ENCODE data around the gene SLC7A1. TPM values are rescaled to one million over a fixed set of nuclear protein-coding genes. Genes with fewer than 3 reads are reported as not detected.

Gene SLC7A1
- total RNA-seq, 2 experiments from 2014 or later, result 62.8 to 68.2 TPM

DNA sequence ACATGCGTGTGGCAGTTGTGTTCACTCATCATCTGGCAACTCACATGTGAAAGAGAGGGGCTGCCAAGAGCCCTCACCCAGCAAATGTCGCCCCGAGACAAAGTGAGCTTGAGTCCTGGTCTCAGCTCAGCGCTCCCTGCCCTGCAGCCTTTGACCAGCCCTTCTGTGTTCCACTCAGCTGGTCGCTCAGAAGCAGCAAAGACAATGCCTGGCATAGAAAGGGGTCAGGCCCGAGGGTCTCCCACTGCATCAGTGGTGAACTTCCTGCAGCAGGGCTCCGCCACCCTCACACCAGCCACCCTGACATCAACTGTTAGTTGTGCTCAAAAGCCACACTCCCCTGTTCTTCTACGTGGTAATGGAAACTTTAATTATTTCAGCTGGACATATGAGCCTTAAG lies 68.0 kb downstream of the SLC7A1 start:
- Mint-ChIP-seq H3K27ac (no peak overlapping the region), H3K27me3 (no peaks in the 10 kb centered on the region), H3K9me3 (no peaks in the 10 kb centered on the region), H3K36me3 (peaks cover 5% of the 10 kb centered on the region), H3K4me1 (no peaks in the 10 kb centered on the region), H3K4me3 (no peak overlapping the region)
- DNase-seq (no peak), ATAC-seq (ENCODE audit: low read depth) (no peak)
- POLR2A ChIA-PET, result no interaction called here

DNA sequence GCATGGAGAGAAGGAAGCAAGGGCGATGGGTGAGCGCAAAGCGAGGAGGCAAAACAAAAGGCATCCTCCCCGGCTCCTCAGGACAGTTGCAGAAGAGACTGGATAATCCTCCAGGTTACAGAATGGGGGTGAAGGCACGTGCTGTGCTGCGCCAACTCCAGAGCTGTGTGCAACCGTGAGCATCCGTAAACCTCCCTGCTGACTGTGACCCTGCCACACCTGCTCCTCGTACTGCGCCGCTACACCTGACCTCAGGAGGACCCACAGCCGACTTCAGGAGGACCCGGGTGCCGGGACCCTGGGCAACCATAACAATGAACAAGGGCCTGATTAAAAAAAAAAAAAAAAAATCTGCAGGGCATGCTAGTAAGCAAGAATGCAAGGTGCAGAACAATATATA lies 68.7 kb downstream of the SLC7A1 start:
- DNase-seq, result no peak
- no peaks in the 10 kb centered on the region for H3K27me3 Mint-ChIP-seq
- no peaks in the 10 kb centered on the region for H3K4me1 Mint-ChIP-seq
- H3K27ac Mint-ChIP-seq, result no peak overlapping the region
- POLR2A ChIA-PET, result no interaction called here
- H3K9me3 Mint-ChIP-seq, result no peaks in the 10 kb centered on the region
- H3K4me3 Mint-ChIP-seq, result no peak overlapping the region
- H3K36me3 Mint-ChIP-seq, result peaks cover 8% of the 10 kb centered on the region
- no peak for ATAC-seq (ENCODE audit: low read depth)

DNA sequence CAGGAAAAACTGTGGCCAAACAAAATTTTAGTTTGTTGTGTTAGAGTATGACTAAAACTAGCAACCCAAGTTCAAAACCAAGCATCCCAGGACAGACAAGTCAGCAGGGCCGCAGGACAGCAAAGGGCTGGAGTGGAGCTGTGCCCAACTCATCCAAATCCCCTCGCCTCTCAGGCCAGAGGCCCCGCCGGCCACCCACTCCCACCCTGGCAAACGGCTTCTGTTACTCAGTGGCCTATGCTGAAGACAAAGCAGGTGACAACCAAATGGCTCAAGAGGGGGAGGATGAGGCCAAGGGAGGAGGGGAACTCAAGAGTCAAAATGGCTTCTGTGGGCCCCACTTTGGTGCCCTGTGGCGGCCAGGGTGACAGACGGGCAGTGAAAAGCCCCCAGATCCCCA lies 69.7 kb downstream of the SLC7A1 start:
- Mint-ChIP-seq H3K4me3 (no peak overlapping the region), H3K36me3 (peaks cover 8% of the 10 kb centered on the region), H3K4me1 (no peaks in the 10 kb centered on the region), H3K27me3 (no peaks in the 10 kb centered on the region), H3K9me3 (no peaks in the 10 kb centered on the region), H3K27ac (no peak overlapping the region)
- ATAC-seq (ENCODE audit: low read depth) (no peak), DNase-seq (no peak)
- POLR2A ChIA-PET, result no interaction called here

DNA sequence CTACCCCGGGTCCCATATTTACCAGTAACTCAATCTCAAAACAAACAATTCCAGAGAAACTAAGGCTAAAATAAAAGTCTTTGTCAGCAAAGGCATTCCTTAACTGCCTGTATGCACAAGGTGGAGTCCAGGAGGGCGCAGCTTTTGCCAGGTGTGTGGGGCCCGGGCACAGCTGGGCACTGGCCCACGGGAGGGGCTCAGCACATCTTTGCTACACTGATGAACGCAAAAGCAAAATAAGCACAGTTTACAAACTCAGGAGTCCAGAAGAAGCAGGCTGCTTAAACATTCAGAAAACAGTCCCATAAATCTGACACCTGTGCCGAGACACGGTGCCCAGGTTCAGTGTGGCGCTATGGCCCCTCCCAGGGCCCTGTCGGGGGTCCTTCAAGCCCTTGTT lies 70.8 kb downstream of the SLC7A1 start:
- DNase-seq (no peak), ATAC-seq (ENCODE audit: low read depth) (no peak)
- Mint-ChIP-seq H3K36me3 (peaks cover 12% of the 10 kb centered on the region), H3K4me3 (no peak overlapping the region), H3K27ac (no peak overlapping the region), H3K27me3 (no peaks in the 10 kb centered on the region), H3K9me3 (no peaks in the 10 kb centered on the region), H3K4me1 (no peaks in the 10 kb centered on the region)
- POLR2A ChIA-PET, result no interaction called here

DNA sequence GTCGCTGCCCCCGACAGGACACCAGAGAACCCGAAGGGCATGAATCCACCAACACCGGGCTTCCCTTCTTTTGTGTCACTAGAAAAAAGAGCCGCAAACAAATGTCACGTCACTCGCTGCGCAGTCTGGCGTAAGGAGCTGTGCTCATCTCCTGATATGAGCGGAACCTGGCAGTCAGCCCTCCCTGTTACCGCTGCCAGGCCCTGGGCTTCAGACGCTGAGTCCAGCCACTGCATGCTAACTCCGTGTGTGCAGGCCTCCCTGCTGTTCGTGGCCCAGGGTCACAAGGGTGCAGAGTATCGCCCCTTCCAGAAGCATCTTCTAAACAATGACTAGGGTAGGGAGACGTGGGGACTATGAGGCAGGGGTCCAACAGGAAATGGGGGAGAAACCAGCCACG lies 71.3 kb downstream of the SLC7A1 start:
- Mint-ChIP-seq H3K4me1 (no peaks in the 10 kb centered on the region), H3K27ac (no peak overlapping the region), H3K27me3 (no peaks in the 10 kb centered on the region), H3K36me3 (peaks cover 12% of the 10 kb centered on the region), H3K9me3 (no peaks in the 10 kb centered on the region), H3K4me3 (no peak overlapping the region)
- POLR2A ChIA-PET, result no interaction called here
- ATAC-seq (ENCODE audit: low read depth) (no peak), DNase-seq (no peak)

DNA sequence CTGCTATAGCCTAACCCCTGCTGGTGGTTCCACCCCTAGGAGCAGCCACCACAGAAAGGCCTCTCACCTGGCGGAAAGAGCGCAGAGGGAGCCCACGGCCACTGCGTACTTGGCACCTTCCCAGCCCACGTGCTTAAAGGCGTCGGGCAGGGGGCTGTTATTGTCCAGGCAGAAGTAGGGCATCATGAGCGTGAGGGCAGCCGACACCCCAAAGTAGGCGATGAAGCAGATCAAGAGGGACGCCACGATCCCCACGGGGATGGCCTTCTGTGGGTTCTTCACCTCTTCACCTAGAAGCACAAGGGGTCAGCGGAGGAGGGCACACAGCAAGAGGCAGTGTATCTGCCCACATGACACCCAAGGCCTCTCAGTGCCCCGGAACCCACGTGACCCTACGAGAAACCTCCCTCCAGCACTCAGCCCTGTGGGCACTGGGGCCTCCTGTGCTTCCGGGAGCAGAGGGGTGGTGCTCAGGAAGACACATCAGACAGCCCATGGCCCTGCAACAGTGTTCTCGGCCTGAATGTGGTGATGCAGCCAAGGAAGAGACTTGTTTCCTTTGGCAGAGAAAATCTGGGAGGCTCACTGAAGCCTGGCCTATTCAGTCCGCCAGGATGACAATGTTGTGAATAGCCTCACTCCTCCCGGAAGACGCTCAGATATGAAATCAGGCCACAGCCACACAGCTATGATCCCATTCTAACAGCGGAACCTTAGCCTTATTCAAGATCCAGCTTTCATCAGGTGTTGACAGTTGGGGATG lies 72.1 kb downstream of the SLC7A1 start:
- H3K27me3 Mint-ChIP-seq, result no peaks in the 10 kb centered on the region
- no peak for DNase-seq
- no peak for ATAC-seq (ENCODE audit: low read depth)
- H3K4me3 Mint-ChIP-seq, result no peak overlapping the region
- POLR2A ChIA-PET, result no interaction called here
- H3K9me3 Mint-ChIP-seq, result no peaks in the 10 kb centered on the region
- no peak overlapping the region for H3K27ac Mint-ChIP-seq
- no peaks in the 10 kb centered on the region for H3K4me1 Mint-ChIP-seq
- H3K36me3 Mint-ChIP-seq, result peaks cover 12% of the 10 kb centered on the region

DNA sequence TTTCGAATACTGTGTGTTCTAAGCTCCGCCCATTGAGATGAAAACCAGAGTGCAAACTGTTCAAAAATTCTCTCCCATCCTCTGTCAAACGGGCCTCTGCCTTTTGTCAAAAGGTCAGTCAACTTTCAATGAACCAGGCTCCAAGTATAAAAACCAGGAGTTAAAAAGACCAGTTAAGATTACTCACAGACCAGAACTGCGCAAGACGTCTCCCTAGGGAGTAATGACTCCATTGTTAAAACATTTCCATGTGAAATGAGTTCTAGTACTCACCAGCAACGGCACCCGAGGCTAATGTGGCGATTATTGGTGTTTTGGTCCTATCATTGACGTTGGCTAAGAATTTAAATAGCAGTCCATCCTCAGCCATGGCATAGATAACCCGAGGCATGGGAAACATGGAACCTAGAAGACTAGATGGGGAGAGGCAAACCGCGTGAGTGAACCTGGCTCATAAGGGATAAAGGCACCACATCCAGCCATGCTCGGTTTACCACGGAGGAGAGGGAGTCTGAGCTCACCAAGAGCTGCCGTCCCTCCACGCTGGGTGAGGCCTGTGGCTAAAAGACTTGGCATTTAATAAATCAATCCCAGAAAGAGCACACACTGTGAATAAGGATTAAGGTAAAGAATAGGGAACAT lies 73.3 kb downstream of the SLC7A1 start:
- no peaks in the 10 kb centered on the region for H3K4me1 Mint-ChIP-seq
- DNase-seq (no peak), ATAC-seq (ENCODE audit: low read depth) (no peak)
- no peak overlapping the region for H3K4me3 Mint-ChIP-seq
- H3K27ac Mint-ChIP-seq, result no peak overlapping the region
- no peaks in the 10 kb centered on the region for H3K9me3 Mint-ChIP-seq
- H3K27me3 Mint-ChIP-seq, result no peaks in the 10 kb centered on the region
- H3K36me3 Mint-ChIP-seq, result peaks cover 11% of the 10 kb centered on the region
- POLR2A ChIA-PET, result no interaction called here

DNA sequence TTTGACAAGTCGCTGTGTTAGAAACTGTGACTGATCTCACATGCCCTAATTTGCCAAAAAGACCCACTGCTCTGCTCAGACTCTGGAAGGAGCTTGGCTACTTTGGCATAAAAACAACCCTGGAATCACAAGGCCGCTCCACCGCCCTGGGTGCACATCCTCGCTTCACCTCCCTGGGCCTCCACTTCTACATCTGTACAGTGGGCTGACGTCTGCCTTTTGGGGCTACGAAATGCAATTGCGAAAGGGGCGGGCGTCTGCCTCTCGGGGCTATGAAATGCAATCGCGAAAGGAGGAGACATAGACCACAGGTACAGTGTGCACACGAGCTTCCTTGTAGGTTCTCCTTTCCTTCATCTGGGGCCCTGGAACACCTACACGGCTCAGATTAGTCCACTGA lies 74.2 kb downstream of the SLC7A1 start:
- no peak overlapping the region for H3K27ac Mint-ChIP-seq
- DNase-seq (no peak), ATAC-seq (ENCODE audit: low read depth) (no peak)
- H3K27me3 Mint-ChIP-seq, result no peaks in the 10 kb centered on the region
- peaks cover 12% of the 10 kb centered on the region for H3K36me3 Mint-ChIP-seq
- no peaks in the 10 kb centered on the region for H3K9me3 Mint-ChIP-seq
- POLR2A ChIA-PET, result no interaction called here
- no peaks in the 10 kb centered on the region for H3K4me1 Mint-ChIP-seq
- H3K4me3 Mint-ChIP-seq, result no peak overlapping the region

DNA sequence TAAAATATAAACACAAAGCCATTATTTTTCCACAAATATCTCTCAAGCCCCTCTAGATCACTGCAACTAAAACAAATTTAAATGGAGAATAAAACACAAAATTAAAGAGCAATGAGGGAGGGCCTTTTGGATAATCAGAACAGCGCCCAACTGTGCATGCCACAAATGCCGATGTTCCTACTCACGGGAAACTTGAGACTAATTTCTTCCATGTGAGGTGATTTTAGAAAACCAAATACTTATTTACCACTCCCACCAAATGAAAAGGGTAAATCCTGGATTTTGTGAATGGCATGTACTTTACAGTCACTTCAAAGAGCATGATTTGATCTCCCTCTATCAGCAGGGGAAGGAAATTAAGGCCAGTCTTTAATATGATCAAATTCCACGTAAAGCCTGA lies 74.8 kb downstream of the SLC7A1 start:
- no peaks in the 10 kb centered on the region for H3K4me1 Mint-ChIP-seq
- H3K36me3 Mint-ChIP-seq, result peaks cover 12% of the 10 kb centered on the region
- DNase-seq, result no peak
- H3K27ac Mint-ChIP-seq, result no peak overlapping the region
- no peak overlapping the region for H3K4me3 Mint-ChIP-seq
- ATAC-seq (ENCODE audit: low read depth), result no peak
- POLR2A ChIA-PET, result no interaction called here
- no peaks in the 10 kb centered on the region for H3K9me3 Mint-ChIP-seq
- no peaks in the 10 kb centered on the region for H3K27me3 Mint-ChIP-seq

DNA sequence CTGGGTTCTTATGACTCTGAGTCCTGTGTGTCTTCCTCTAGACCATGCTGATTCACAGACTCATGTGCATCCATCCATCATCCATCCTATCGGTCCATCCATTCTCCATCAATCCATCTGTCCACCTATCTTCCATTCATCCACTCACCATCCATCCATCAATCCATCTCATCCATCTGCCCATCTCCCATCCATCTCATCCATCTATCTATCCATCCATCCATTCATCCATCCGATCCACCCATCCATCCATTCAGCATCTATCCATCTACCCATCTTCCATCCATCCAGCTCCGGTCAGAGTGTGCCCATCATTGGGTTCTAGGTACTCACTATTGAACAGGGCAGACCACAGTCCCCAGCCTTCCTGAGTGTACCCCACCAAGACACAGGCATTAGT lies 75.6 kb downstream of the SLC7A1 start:
- DNase-seq (no peak), ATAC-seq (ENCODE audit: low read depth) (no peak)
- H3K4me1 Mint-ChIP-seq, result no peaks in the 10 kb centered on the region
- POLR2A ChIA-PET, result no interaction called here
- H3K27me3 Mint-ChIP-seq, result no peaks in the 10 kb centered on the region
- no peak overlapping the region for H3K27ac Mint-ChIP-seq
- no peaks in the 10 kb centered on the region for H3K9me3 Mint-ChIP-seq
- H3K36me3 Mint-ChIP-seq, result peaks cover 12% of the 10 kb centered on the region
- no peak overlapping the region for H3K4me3 Mint-ChIP-seq

DNA sequence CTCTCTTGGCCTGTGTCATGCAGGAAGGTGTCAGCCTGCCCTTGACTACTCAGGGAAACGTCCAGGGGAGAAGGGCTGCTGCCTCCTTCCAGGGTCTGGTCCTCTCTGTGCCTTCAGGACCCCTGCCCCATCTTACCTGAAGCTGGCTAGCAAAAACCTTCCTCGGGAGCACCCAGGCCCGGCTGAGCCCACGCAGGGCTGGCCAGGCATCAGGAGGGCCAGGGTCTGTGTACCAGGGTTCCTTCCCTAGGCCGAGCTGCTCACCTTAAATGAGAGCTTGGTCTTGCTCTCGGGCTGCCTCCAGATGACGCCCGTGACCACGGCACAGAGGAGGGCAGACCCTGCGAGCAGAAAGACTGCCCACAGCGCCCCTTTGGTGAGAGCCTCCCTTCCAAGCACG lies 78.6 kb downstream of the SLC7A1 start:
- Mint-ChIP-seq H3K9me3 (no peaks in the 10 kb centered on the region), H3K36me3 (peaks cover 10% of the 10 kb centered on the region), H3K4me3 (no peak overlapping the region), H3K4me1 (no peaks in the 10 kb centered on the region), H3K27me3 (no peaks in the 10 kb centered on the region), H3K27ac (no peak overlapping the region)
- DNase-seq (no peak), ATAC-seq (ENCODE audit: low read depth) (no peak)
- POLR2A ChIA-PET, result no interaction called here

DNA sequence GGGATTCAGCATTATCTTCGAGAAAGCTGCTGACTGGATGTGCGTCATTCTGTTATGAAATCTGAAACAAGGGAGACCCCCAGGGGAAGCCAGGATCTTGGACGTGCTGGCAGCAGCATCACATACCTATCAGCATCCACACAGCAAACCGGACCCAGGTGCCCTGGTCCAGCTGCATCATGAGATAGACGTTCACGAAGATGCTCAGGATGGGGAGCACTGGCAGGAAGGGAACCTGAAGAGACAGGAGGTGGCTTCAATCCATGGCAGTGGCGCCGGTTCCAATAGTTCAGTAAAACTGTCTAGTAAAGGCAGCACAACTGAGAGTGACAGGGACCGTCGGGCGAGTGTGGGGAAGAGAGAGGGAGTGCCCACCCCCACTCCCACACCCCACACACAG lies 79.5 kb downstream of the SLC7A1 start:
- POLR2A ChIA-PET, result no interaction called here
- ATAC-seq (ENCODE audit: low read depth) (no peak), DNase-seq (no peak)
- Mint-ChIP-seq H3K4me3 (no peak overlapping the region), H3K36me3 (peaks cover 10% of the 10 kb centered on the region), H3K27me3 (no peaks in the 10 kb centered on the region), H3K27ac (no peak overlapping the region), H3K4me1 (no peaks in the 10 kb centered on the region), H3K9me3 (no peaks in the 10 kb centered on the region)

DNA sequence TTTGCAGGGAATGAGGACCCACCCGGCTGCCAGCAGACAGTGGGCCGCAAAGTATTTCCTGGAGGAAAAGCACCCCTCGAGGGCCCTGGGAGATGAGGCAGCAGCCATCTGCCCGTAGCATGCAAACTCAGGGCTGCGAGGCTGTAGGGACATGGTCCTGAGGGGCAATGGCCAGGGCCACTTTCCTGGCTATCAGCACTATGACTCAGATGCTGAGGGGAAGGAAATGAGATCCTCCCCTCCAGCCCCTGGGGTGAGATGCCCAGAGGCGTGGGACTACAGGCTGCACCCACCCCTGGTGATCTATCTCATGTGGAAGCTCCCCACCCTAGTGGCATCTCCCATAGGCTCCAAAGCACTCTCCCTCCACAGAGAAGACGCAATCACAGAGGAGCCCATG lies 80.1 kb downstream of the SLC7A1 start:
- Mint-ChIP-seq H3K27me3 (no peaks in the 10 kb centered on the region), H3K27ac (no peak overlapping the region), H3K4me3 (no peak overlapping the region), H3K9me3 (no peaks in the 10 kb centered on the region), H3K36me3 (peaks cover 10% of the 10 kb centered on the region), H3K4me1 (no peaks in the 10 kb centered on the region)
- no peak for ATAC-seq (ENCODE audit: low read depth)
- DNase-seq, result no peak
- POLR2A ChIA-PET, result no interaction called here

DNA sequence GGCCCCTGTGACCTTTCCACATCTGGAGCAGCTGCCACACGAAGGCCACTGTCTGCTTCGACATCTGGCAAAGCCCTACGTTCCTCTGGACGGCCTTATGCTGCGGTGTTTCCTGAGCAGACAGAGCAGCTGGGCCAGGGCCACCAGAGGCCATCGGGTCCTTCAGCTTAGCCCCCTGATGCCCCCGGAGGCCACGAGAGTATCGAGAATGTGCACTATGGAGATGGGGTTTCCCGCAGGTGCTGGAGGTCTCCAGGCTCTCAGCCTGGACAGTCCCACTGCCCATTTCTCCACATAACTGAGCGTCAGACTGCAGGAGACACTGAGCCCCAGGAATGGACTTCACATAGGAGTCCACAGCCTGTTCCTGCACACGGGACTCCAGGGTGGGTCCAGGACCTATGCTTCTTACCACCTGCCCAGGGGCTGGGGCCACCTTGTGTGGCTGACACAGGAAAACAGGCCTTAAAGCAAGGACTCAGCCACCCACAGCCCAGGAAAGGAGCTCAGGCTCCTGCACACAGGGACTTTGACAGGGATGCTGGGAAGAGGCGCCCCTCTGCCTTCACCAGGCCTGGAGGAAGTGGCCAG lies 80.7 kb downstream of the SLC7A1 start:
- no peaks in the 10 kb centered on the region for H3K9me3 Mint-ChIP-seq
- H3K27me3 Mint-ChIP-seq, result no peaks in the 10 kb centered on the region
- H3K4me3 Mint-ChIP-seq, result no peak overlapping the region
- POLR2A ChIA-PET, result interaction anchor here (0.6 kb wide), 1 partner anchor 11 kb away, joined by 3 read pairs; no protein-coding TSS in a partner anchor
- ATAC-seq (ENCODE audit: low read depth), result no peak
- DNase-seq, result no peak
- peaks cover 7% of the 10 kb centered on the region for H3K36me3 Mint-ChIP-seq
- H3K27ac Mint-ChIP-seq, result no peak overlapping the region
- no peaks in the 10 kb centered on the region for H3K4me1 Mint-ChIP-seq

All from activated naive CD8-positive, alpha-beta T cell treated with anti-CD3 and anti-CD28 coated beads, Interleukin-2, amount 10 ng/mL, durations not matched to agents 7 days and 5 days (primary cell).